Measurements from ENCODE around the gene HPSE2. TPM values are rescaled to one million over a fixed set of nuclear protein-coding genes. Genes with fewer than 3 reads are reported as not detected.

The HPSE2 gene
- total RNA-seq, 2 experiments from 2014 or later: not detected

GRCh38 chr10:98422182-98422581 is 813.5 kb downstream of the HPSE2 start:
- no peak for DNase-seq
- ChIA-PET POLR2A (no interaction called here), CTCF (no interaction called here)
- H3K36me3 Mint-ChIP-seq (ENCODE audit: low read depth): peaks cover 8% of the 10 kb centered on the region
- intact Hi-C loops (cut with DNase I, micrococcal nuclease): no loop called here
- no peak for ATAC-seq
- H3K4me3 Mint-ChIP-seq: no peak overlapping the region
- H3K4me1 Mint-ChIP-seq: no peaks in the 10 kb centered on the region
- H3K9me3 Mint-ChIP-seq (ENCODE audit: low read depth): no peaks in the 10 kb centered on the region
- no peak overlapping the region for H3K27ac Mint-ChIP-seq
- no peaks in the 10 kb centered on the region for H3K27me3 Mint-ChIP-seq

GRCh38 chr10:98420786-98421185 is 814.9 kb downstream of the HPSE2 start:
- DNase-seq (no peak), ATAC-seq (no peak)
- Mint-ChIP-seq H3K27me3 (no peaks in the 10 kb centered on the region), H3K36me3 (ENCODE audit: low read depth) (peaks cover 8% of the 10 kb centered on the region), H3K9me3 (ENCODE audit: low read depth) (no peaks in the 10 kb centered on the region), H3K4me1 (no peaks in the 10 kb centered on the region), H3K27ac (no peak overlapping the region), H3K4me3 (no peak overlapping the region)
- CTCF ChIA-PET: interaction anchor here (0.6 kb wide), 1 partner anchor 42 kb away, joined by 4 read pairs; no protein-coding TSS in a partner anchor
- intact Hi-C loops (cut with DNase I, micrococcal nuclease): no loop called here
- POLR2A ChIA-PET: no interaction called here

GRCh38 chr10:98419469-98420261 is 816.0 kb downstream of the HPSE2 start:
- H3K27me3 Mint-ChIP-seq: no peaks in the 10 kb centered on the region
- H3K9me3 Mint-ChIP-seq (ENCODE audit: low read depth): no peaks in the 10 kb centered on the region
- POLR2A ChIA-PET: no interaction called here
- CTCF ChIA-PET: no interaction called here
- ATAC-seq (no peak), DNase-seq (no peak)
- intact Hi-C loops (cut with DNase I, micrococcal nuclease): no loop called here
- H3K4me3 Mint-ChIP-seq: no peak overlapping the region
- peaks cover 8% of the 10 kb centered on the region for H3K4me1 Mint-ChIP-seq
- H3K27ac Mint-ChIP-seq: no peak overlapping the region
- H3K36me3 Mint-ChIP-seq (ENCODE audit: low read depth): peaks cover 8% of the 10 kb centered on the region

GRCh38 chr10:98418665-98419468 is 816.8 kb downstream of the HPSE2 start:
- ChIA-PET CTCF (interaction anchor here (0.7 kb wide), 1 partner anchor 462 kb away, joined by 3 read pairs; no protein-coding TSS in a partner anchor), POLR2A (no interaction called here)
- intact Hi-C loops (cut with DNase I, micrococcal nuclease): no loop called here
- ATAC-seq: no peak
- H3K4me1 Mint-ChIP-seq: peaks cover 15% of the 10 kb centered on the region
- no peaks in the 10 kb centered on the region for H3K27me3 Mint-ChIP-seq
- no peak for DNase-seq
- H3K9me3 Mint-ChIP-seq (ENCODE audit: low read depth): no peaks in the 10 kb centered on the region
- H3K4me3 Mint-ChIP-seq: no peak overlapping the region
- no peak overlapping the region for H3K27ac Mint-ChIP-seq
- H3K36me3 Mint-ChIP-seq (ENCODE audit: low read depth): peaks cover 4% of the 10 kb centered on the region

- Mint-ChIP-seq H3K27me3 (no peaks in the 10 kb centered on the region), H3K4me3 (no peak overlapping the region), H3K4me1 (peaks cover 15% of the 10 kb centered on the region), H3K9me3 (ENCODE audit: low read depth) (no peaks in the 10 kb centered on the region), H3K36me3 (ENCODE audit: low read depth) (peaks cover 4% of the 10 kb centered on the region), H3K27ac (no peak overlapping the region)
- DNase-seq (no peak), ATAC-seq (no peak)
- ChIA-PET CTCF (interaction anchor here (0.7 kb wide), 1 partner anchor 461 kb away, joined by 3 read pairs; no protein-coding TSS in a partner anchor), POLR2A (no interaction called here)
- intact Hi-C loops (cut with DNase I, micrococcal nuclease): no loop called here
Observed at GRCh38 chr10:98417973-98418664, 817.5 kb downstream of the HPSE2 start.

DNA sequence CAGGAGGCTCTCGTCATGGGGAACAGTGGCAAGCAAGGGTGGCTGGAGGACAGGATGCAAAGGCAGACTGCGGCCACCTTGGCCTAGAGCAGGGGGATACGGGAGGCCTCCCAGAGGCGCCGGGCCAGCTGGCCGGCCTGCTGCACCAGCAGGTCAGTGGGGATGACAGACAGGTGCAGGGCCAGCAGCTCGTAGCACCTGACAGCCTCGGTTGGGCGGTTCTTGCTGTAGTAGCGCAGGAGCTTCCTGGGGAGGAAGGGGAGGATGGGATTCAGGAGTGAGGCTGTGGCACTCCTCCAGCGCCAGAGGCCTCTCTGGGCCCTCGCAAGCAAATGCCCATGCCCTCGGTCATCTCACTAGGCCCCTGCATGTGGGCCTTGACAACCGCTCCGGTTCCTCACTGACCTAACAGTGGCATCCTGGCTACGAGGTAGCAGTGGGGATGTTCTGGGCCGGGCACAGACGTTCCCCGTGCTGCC is 818.1 kb downstream of the HPSE2 start:
- CTCF ChIA-PET: no interaction called here
- intact Hi-C loops (cut with DNase I, micrococcal nuclease): no loop called here
- Mint-ChIP-seq H3K4me3 (no peak overlapping the region), H3K4me1 (peaks cover 15% of the 10 kb centered on the region), H3K36me3 (ENCODE audit: low read depth) (peaks cover 4% of the 10 kb centered on the region), H3K27ac (no peak overlapping the region), H3K9me3 (ENCODE audit: low read depth) (no peaks in the 10 kb centered on the region), H3K27me3 (no peaks in the 10 kb centered on the region)
- DNase-seq (no peak), ATAC-seq (no peak)
- POLR2A ChIA-PET: no interaction called here

DNA sequence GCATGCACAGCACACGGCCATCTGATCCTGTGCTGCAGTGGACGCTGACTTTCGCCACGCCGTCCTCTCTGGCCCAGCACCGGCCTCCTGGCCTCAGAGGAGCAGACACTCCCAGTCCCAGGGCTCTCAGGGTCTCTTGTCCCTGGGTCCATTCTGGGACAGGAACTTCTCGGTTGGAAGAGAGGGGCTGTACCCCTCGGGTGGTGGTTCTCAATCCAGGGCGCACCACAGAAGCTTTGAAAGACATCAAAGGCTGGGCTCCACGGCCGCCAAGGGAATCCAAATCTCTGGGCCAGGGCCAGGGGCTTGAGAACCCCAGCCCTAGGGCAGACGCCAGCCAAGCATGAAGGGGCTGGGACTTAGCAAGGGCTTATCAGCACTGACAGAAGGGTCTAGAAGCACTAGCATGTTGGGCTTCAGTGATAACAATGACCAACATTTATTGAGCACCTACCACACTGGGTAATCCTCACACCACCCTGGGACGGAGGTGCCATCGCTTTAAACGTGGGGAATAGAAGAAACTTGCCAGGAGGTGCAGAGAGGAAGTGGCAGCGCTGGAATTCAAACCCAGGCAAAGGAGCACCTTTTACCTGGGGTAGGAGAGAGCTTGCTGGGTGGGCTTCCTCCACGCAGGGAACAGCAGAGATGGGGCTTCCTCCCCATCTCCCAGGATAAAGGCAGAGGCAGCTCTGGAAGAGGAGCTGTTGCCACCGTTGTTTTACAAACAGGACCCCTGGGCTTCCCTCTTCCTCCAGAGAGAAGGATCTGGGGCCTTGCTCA is 818.9 kb downstream of the HPSE2 start:
- intact Hi-C loops (cut with DNase I, micrococcal nuclease): no loop called here
- Mint-ChIP-seq H3K4me1 (peaks cover 15% of the 10 kb centered on the region), H3K4me3 (no peak overlapping the region), H3K36me3 (ENCODE audit: low read depth) (peaks cover 4% of the 10 kb centered on the region), H3K27ac (no peak overlapping the region), H3K27me3 (no peaks in the 10 kb centered on the region), H3K9me3 (ENCODE audit: low read depth) (no peaks in the 10 kb centered on the region)
- ChIA-PET POLR2A (no interaction called here), CTCF (interaction anchor here (0.7 to 0.8 kb wide), 2 partner anchors 9 to 14 kb away, joined by 3 read pairs; no protein-coding TSS in a partner anchor)
- DNase-seq: no peak
- no peak for ATAC-seq

DNA sequence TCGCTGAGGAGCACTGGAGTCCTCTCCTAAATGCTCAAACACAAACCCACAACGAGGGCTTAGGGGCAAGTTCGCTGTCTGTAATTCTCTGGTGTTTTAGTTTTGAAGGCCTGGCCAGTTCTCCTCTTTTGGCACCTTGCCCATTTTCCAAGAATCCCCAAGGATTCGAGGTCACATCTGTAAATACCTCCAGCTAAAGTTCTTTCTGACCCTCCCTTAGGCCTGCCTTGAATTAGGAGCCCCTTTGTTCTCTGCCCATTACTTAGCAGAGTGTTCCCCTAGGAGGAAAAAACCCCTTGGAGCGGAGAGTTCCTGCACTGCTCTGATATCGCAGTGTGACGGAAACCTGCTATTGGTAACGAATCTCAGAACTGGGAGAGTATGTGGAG is 819.9 kb downstream of the HPSE2 start:
- H3K36me3 Mint-ChIP-seq (ENCODE audit: low read depth): peaks cover 4% of the 10 kb centered on the region
- no peak for DNase-seq
- H3K4me3 Mint-ChIP-seq: no peak overlapping the region
- peak overlapping the region; percentile 60 for H3K27ac Mint-ChIP-seq
- ChIA-PET POLR2A (no interaction called here), CTCF (no interaction called here)
- H3K9me3 Mint-ChIP-seq (ENCODE audit: low read depth): no peaks in the 10 kb centered on the region
- intact Hi-C loops (cut with DNase I, micrococcal nuclease): no loop called here
- H3K4me1 Mint-ChIP-seq: peaks cover 15% of the 10 kb centered on the region
- ATAC-seq: no peak
- H3K27me3 Mint-ChIP-seq: no peaks in the 10 kb centered on the region

DNA sequence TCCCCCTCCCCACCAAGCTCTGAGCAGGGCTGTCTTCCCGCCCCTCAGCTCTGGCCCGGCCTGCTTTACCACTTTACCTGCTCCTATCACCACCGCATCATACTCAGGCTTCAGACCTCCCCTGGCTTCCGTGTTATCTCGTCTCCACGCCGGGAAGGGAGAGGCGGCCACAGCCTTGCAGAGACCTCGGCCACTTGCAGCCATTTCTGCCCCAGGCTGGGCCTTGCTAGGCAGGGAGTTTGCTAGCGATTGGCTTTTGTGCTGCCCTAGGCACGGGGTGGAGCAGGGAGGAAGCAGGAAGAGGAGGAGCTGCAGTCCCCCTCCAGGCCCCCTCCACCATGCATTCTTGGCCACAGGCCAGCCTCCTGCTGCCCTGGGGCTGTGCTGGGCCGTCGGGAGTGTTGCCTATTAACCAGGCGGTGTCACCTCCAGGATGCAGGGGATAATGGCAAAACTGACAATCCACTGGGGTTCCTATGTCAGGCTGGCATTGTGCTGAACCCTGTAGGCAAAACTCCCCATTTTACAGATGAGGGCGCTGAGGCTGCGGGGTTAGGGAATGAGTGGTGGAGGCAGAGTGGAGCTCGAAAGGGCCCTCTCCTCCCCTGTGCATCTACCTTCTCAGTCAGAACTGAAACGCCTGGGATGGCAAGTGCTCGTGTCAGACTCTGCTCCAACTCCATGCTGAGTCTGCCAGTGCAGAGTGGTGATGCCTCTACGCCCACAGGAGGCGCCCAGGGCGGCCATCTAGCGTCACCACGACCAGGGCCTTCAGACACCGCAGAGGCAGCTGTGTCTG is 820.5 kb downstream of the HPSE2 start, which contains the start of gene PYROXD2:
TSS of gene PYROXD2 (minus strand) at position 251 of the 799 bp plus-strand sequence. CDS start at position 204, 47 bp downstream.
- ATAC-seq: peak; percentile 78
- Mint-ChIP-seq H3K4me1 (peaks cover 15% of the 10 kb centered on the region), H3K27me3 (no peaks in the 10 kb centered on the region), H3K27ac (peak within 1 kb of the TSS; percentile 78), H3K4me3 (peak within 1 kb of the TSS; percentile 70), H3K36me3 (ENCODE audit: low read depth) (peaks cover 4% of the 10 kb centered on the region), H3K9me3 (ENCODE audit: low read depth) (no peaks in the 10 kb centered on the region)
- CTCF ChIA-PET: interaction anchor here (1.3 kb wide), 1 partner anchor 10 kb away, joined by 6 read pairs; no protein-coding TSS in a partner anchor
- peak; percentile 57 for DNase-seq
- intact Hi-C loops (cut with DNase I, micrococcal nuclease): no loop called here
- POLR2A ChIA-PET: no interaction called here

DNA sequence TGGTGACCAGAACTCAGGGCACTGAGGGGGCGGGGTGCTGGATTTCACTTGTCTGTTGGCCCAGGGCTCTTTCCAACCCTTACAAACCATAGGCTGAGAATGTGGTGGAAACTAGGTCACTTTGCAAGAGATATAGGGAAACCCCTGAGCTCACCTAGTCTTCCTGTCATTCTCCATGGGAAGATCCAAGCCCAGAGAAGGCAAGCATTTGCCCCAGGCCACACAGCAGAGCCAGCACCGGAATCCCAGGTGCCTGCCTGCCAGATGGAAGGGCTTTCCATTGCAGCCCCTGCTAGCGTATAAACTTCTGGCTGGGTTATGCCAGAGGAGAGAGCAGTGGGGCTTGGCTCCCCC is 821.1 kb downstream of the HPSE2 start:
- ATAC-seq (peak; percentile 20), DNase-seq (no peak)
- peaks cover 15% of the 10 kb centered on the region for H3K4me1 Mint-ChIP-seq
- peaks cover under 1% of the 10 kb centered on the region for H3K36me3 Mint-ChIP-seq (ENCODE audit: low read depth)
- intact Hi-C loops (cut with DNase I, micrococcal nuclease): no loop called here
- no peaks in the 10 kb centered on the region for H3K9me3 Mint-ChIP-seq (ENCODE audit: low read depth)
- ChIA-PET POLR2A (no interaction called here), CTCF (interaction anchor here (1.3 kb wide), 1 partner anchor 11 kb away, joined by 6 read pairs; no protein-coding TSS in a partner anchor)
- H3K27ac Mint-ChIP-seq: peak overlapping the region; percentile 78
- peak overlapping the region; percentile 70 for H3K4me3 Mint-ChIP-seq
- no peaks in the 10 kb centered on the region for H3K27me3 Mint-ChIP-seq
